ENCODE measurements around the gene IFNLR1.

DNA sequence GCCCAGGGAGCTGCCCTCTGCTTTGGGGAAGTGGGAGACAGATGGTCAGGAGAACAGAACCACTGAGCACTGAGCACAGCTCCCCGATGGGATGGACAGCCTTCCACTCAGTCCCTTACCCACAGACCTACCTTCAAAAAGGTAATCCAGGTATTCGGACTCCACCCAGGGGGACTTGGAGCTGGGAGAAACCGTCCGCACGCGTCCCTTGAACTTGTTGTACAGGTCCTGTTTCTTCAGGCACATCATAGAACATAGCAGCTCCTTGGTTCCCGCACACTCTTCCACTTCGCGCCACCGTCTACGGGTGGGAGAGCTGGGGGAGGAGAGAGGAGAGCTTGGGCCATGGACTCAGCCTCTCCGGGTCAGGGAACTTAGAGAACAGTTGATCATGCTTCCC lies 17.8 kb downstream of the IFNLR1 start:
- TF ChIP-seq ARNTL (CRISPR knock-in tag; IDR thresholded peaks at IDR 0.05; ENCODE audit: borderline replicate concordance, low read depth) (no peak), ZFP3 (CRISPR knock-in tag; IDR thresholded peaks at IDR 0.05) (no peak), BACH2 (CRISPR knock-in tag; IDR thresholded peaks at IDR 0.05; ENCODE audit: borderline replicate concordance) (no peak)
- TF ChIP-seq, protein P1, sequence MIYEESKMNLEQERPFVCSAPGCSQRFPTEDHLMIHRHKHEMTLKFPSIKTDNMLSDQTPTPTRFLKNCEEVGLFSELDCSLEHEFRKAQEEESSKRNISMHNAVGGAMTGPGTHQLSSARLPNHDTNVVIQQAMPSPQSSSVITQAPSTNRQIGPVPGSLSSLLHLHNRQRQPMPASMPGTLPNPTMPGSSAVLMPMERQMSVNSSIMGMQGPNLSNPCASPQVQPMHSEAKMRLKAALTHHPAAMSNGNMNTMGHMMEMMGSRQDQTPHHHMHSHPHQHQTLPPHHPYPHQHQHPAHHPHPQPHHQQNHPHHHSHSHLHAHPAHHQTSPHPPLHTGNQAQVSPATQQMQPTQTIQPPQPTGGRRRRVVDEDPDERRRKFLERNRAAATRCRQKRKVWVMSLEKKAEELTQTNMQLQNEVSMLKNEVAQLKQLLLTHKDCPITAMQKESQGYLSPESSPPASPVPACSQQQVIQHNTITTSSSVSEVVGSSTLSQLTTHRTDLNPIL (CRISPR knock-in tag; IDR thresholded peaks at IDR 0.05; ENCODE audit: low read depth): no peak

All from SK-N-SH treated with all-trans-retinoic acid at 6 μM for 48 hours (cell line).